ENCODE measurements around the gene EYS.

Gene EYS

GRCh38 chr6:64889144-64889543 is 817.9 kb downstream of the EYS start:
- no peaks in the 10 kb centered on the region for H4K20me1 ChIP-seq (ENCODE audit: insufficient read depth)
- H3K36me3 ChIP-seq (ENCODE audit: insufficient read depth), result no peaks in the 10 kb centered on the region
- no peaks in the 10 kb centered on the region for H3K4me1 ChIP-seq (ENCODE audit: low read depth, poor library complexity, severe bottlenecking)
- H3K4me2 ChIP-seq, result no peak overlapping the region
- no peaks in the 10 kb centered on the region for H3K27me3 ChIP-seq (ENCODE audit: insufficient read depth, low read depth)
- TF ChIP-seq CTCF (conservative IDR thresholded peaks at IDR 0.05; ENCODE audit: low read depth, low read length), result no peak
- H3K27ac ChIP-seq, result no peak overlapping the region
- H3K4me3 ChIP-seq (IDR thresholded peaks at IDR 0.05; ENCODE audit: insufficient read depth, low read depth, low read length), result no peak overlapping the region
- no peak overlapping the region for H2AFZ ChIP-seq (ENCODE audit: low read depth)
- no peaks in the 10 kb centered on the region for H3K79me2 ChIP-seq (ENCODE audit: insufficient read depth, low read depth)
- H3K9ac ChIP-seq, result no peak overlapping the region

GRCh38 chr6:64874776-64875175 is 832.2 kb downstream of the EYS start:
- H3K79me2 ChIP-seq (ENCODE audit: insufficient read depth, low read depth), result no peaks in the 10 kb centered on the region
- H3K4me1 ChIP-seq (ENCODE audit: low read depth, poor library complexity, severe bottlenecking), result no peaks in the 10 kb centered on the region
- no peaks in the 10 kb centered on the region for H3K36me3 ChIP-seq (ENCODE audit: insufficient read depth)
- no peak overlapping the region for H3K4me2 ChIP-seq
- H4K20me1 ChIP-seq (ENCODE audit: insufficient read depth), result no peaks in the 10 kb centered on the region
- no peak for TF ChIP-seq CTCF (conservative IDR thresholded peaks at IDR 0.05; ENCODE audit: low read depth, low read length)
- H3K27me3 ChIP-seq (ENCODE audit: insufficient read depth, low read depth), result no peaks in the 10 kb centered on the region
- no peak overlapping the region for H3K9ac ChIP-seq
- no peak overlapping the region for H3K27ac ChIP-seq
- no peak overlapping the region for H3K4me3 ChIP-seq (IDR thresholded peaks at IDR 0.05; ENCODE audit: insufficient read depth, low read depth, low read length)
- no peak overlapping the region for H2AFZ ChIP-seq (ENCODE audit: low read depth)

- Histone ChIP-seq H3K4me2 (no peak overlapping the region), H3K4me1 (ENCODE audit: low read depth, poor library complexity, severe bottlenecking) (no peaks in the 10 kb centered on the region), H3K79me2 (ENCODE audit: insufficient read depth, low read depth) (no peaks in the 10 kb centered on the region), H3K4me3 (IDR thresholded peaks at IDR 0.05; ENCODE audit: insufficient read depth, low read depth, low read length) (no peak overlapping the region), H3K27me3 (ENCODE audit: insufficient read depth, low read depth) (no peaks in the 10 kb centered on the region), H2AFZ (ENCODE audit: low read depth) (no peak overlapping the region), H4K20me1 (ENCODE audit: insufficient read depth) (no peaks in the 10 kb centered on the region), H3K27ac (no peak overlapping the region), H3K36me3 (ENCODE audit: insufficient read depth) (no peaks in the 10 kb centered on the region), H3K9ac (no peak overlapping the region)
- no peak for TF ChIP-seq CTCF (conservative IDR thresholded peaks at IDR 0.05; ENCODE audit: low read depth, low read length)
These were observed 834.4 kb downstream of the EYS start for GRCh38 chr6:64872633-64873032.

GRCh38 chr6:64861039-64861651 is 845.9 kb downstream of the EYS start:
- TF ChIP-seq CTCF (conservative IDR thresholded peaks at IDR 0.05; ENCODE audit: low read depth, low read length), result no peak
- Histone ChIP-seq H4K20me1 (ENCODE audit: insufficient read depth) (no peaks in the 10 kb centered on the region), H3K79me2 (ENCODE audit: insufficient read depth, low read depth) (no peaks in the 10 kb centered on the region), H3K9ac (no peak overlapping the region), H3K27ac (no peak overlapping the region), H3K4me1 (ENCODE audit: low read depth, poor library complexity, severe bottlenecking) (no peaks in the 10 kb centered on the region), H3K4me3 (IDR thresholded peaks at IDR 0.05; ENCODE audit: insufficient read depth, low read depth, low read length) (no peak overlapping the region), H3K4me2 (no peak overlapping the region), H3K27me3 (ENCODE audit: insufficient read depth, low read depth) (no peaks in the 10 kb centered on the region), H3K36me3 (ENCODE audit: insufficient read depth) (no peaks in the 10 kb centered on the region), H2AFZ (ENCODE audit: low read depth) (no peak overlapping the region)
